SK-N-SH (cell line): ENCODE data around the gene LFNG. TPM values are rescaled to one million over a fixed set of nuclear protein-coding genes. Genes with fewer than 3 reads are reported as not detected.

ENCODE experiments used
- CTCF ChIA-PET: fragments of 300-600, 350-600 bp; formaldehyde crosslinking; extraction: SDS; loops from one replicate; lab custom pipeline; 2021; lab: Yijun Ruan, JAX
- POLR2A ChIA-PET: fragments of 350-600 bp; sonication (Branson Sonifier 250); formaldehyde crosslinking; extraction: SDS; loops from one replicate; lab custom pipeline; 2020; ENCODE audit warnings: antibody characterized with exemption, inconsistent platforms; lab: Yijun Ruan, JAX
- DNase-seq: peaks from one replicate; pipeline ENCODE4 v3.0.0; 2012
- H2AFZ ChIP-seq: fragments of 200-600 bp; sonication (generic); 2 replicates; pipeline ENCODE4 v1.8.1; 2016; ENCODE audit warnings: antibody characterized with exemption, mild to moderate bottlenecking, low read depth
- H3F3A ChIP-seq: fragments of 200-600 bp; sonication (generic); replicated peaks from 2 replicates; pipeline ENCODE3; 2016; ENCODE audit warnings: antibody characterized with exemption, mild to moderate bottlenecking; ENCODE audit not compliant: insufficient read depth
- H3K27ac ChIP-seq, 2 experiments: fragments of 200-500 bp in 1 of 2; fragments of 200-600 bp in 1 of 2; sonication (Bioruptor generic) in 1 of 2; sonication (generic), shearing (Covaris generic) in 1 of 2; 2 replicates each; pipeline versions ENCODE4 v1.5.1 to v1.6.1; 2014 to 2016; ENCODE audit warnings: low read depth in 2 of 2, inconsistent platforms in 1 of 2, low read length in 1 of 2, mild to moderate bottlenecking in 1 of 2, mixed read lengths in 1 of 2
- H3K27me3 ChIP-seq: fragments of 200-600 bp; sonication (generic), shearing (Covaris generic); 2 replicates; pipeline ENCODE4 v1.6.1; 2016; ENCODE audit warnings: mixed run types; ENCODE audit not compliant: insufficient read depth
- H3K36me3 ChIP-seq, 2 experiments: fragments of 200-500 bp in 1 of 2; fragments of 200-600 bp in 1 of 2; sonication (Bioruptor generic) in 1 of 2; sonication (generic) in 1 of 2; replicated peaks in 1 of 2; 2 replicates each; pipeline versions ENCODE3 to v1.5.1; 2014 to 2016; ENCODE audit warnings: low read length in 1 of 2, mild to moderate bottlenecking in 1 of 2; ENCODE audit not compliant: insufficient read depth in 2 of 2, control insufficient read depth in 1 of 2
- H3K4me1 ChIP-seq, 2 experiments: fragments of 200-500 bp in 1 of 2; fragments of 200-600 bp in 1 of 2; sonication (Bioruptor generic) in 1 of 2; sonication (generic), shearing (Covaris generic) in 1 of 2; 2 replicates each; pipeline versions ENCODE4 v1.5.1 to v1.6.1; 2014 to 2016; ENCODE audit warnings: low read depth in 1 of 2, low read length in 1 of 2, mixed run types in 1 of 2; ENCODE audit not compliant: insufficient read depth in 2 of 2, control insufficient read depth in 1 of 2
- H3K4me2 ChIP-seq: fragments of 200-600 bp; sonication (generic), shearing (Covaris generic); 2 replicates; pipeline ENCODE4 v1.6.1; 2017; ENCODE audit warnings: mixed run types
- H3K4me3 ChIP-seq, 2 experiments: fragments of 200-500 bp in 1 of 2; fragments of 200-600 bp in 1 of 2; sonication (Bioruptor generic) in 1 of 2; sonication (generic), shearing (Covaris generic) in 1 of 2; 2 replicates each; pipeline versions ENCODE4 v1.5.1 to v1.8.1; 2014 to 2016; ENCODE audit warnings: low read depth in 2 of 2, inconsistent platforms in 1 of 2, low read length in 1 of 2, mild to moderate bottlenecking in 1 of 2, mixed read lengths in 1 of 2, moderate library complexity in 1 of 2
- H3K79me2 ChIP-seq: fragments of 200-600 bp; sonication (generic); 2 replicates; pipeline ENCODE4 v1.8.1; 2017; ENCODE audit warnings: mild to moderate bottlenecking; ENCODE audit not compliant: insufficient read depth
- H3K9ac ChIP-seq: fragments of 200-600 bp; sonication (generic); 2 replicates; pipeline ENCODE4 v1.6.1; 2017; ENCODE audit warnings: mixed run types
- H3K9me2 ChIP-seq: fragments of 200-600 bp; sonication (generic); 2 replicates; pipeline ENCODE4 v1.6.1; 2017; ENCODE audit warnings: mixed run types
- H3K9me3 ChIP-seq: fragments of 200-600 bp; sonication (generic); 2 replicates; pipeline ENCODE4 v1.6.1; 2017; ENCODE audit warnings: mixed run types, mild to moderate bottlenecking, moderate library complexity
- H4K20me1 ChIP-seq: fragments of 200-600 bp; sonication (generic); 2 replicates; pipeline ENCODE4 v1.6.1; 2017; ENCODE audit warnings: mild to moderate bottlenecking, mixed run types; ENCODE audit not compliant: insufficient read depth
- CHD2 ChIP-seq: fragments of 150-350 bp; IDR thresholded peaks from 2 replicates; pipeline ENCODE4 v1.6.1; 2018; ENCODE audit warnings: low read length; ENCODE audit not compliant: partially characterized antibody
- ELF1 ChIP-seq: IDR thresholded peaks from 2 replicates; pipeline ENCODE4 v1.4.0; 2012
- EP300 ChIP-seq, 2 experiments: IDR thresholded peaks; 2 replicates each; pipeline versions ENCODE4 v1.4.0 to v1.6.1; 2012; ENCODE audit warnings: borderline replicate concordance in 1 of 2, low read depth in 1 of 2, low read length in 1 of 2
- EZH2phosphoT487 ChIP-seq: fragments of 200-600 bp; sonication (generic); IDR thresholded peaks from 2 replicates; pipeline ENCODE4 v1.6.1; 2017; ENCODE audit warnings: low read depth, mixed run types, mild to moderate bottlenecking, antibody characterized with exemption, moderate library complexity, borderline replicate concordance
- FOSL2 ChIP-seq: IDR thresholded peaks from 2 replicates; pipeline ENCODE4 v1.4.0; 2012; ENCODE audit warnings: low read depth, mild to moderate bottlenecking, moderate library complexity, borderline replicate concordance
- FOXJ3 ChIP-seq: sonication (generic); formaldehyde crosslinking; IDR thresholded peaks from 2 replicates; pipeline ENCODE4 v1.5.1; 2020; ENCODE audit warnings: mild to moderate bottlenecking, missing genetic modification reagents
- FOXM1 ChIP-seq: IDR thresholded peaks from 2 replicates; pipeline ENCODE4 v1.4.0; 2012; ENCODE audit warnings: low read depth, mild to moderate bottlenecking
- GABPA ChIP-seq: IDR thresholded peaks from 2 replicates; pipeline ENCODE4 v1.4.0; 2012; ENCODE audit warnings: low read depth, mild to moderate bottlenecking
- GATA2 ChIP-seq: sonication (generic); formaldehyde crosslinking; IDR thresholded peaks from 2 replicates; pipeline ENCODE4 v1.5.0; 2020; ENCODE audit warnings: mild to moderate bottlenecking, missing genetic modification reagents
- IRF3 ChIP-seq: fragments of 150-350 bp; IDR thresholded peaks from 2 replicates; pipeline ENCODE4 v1.6.1; 2016; ENCODE audit warnings: mild to moderate bottlenecking, low read depth, low read length
- JUND ChIP-seq: IDR thresholded peaks from 2 replicates; pipeline ENCODE4 v1.4.0; 2012
- MAX ChIP-seq: IDR thresholded peaks from 2 replicates; pipeline ENCODE4 v1.4.0; 2012; ENCODE audit warnings: low read depth
- MEF2A ChIP-seq: IDR thresholded peaks from 2 replicates; pipeline ENCODE4 v1.4.0; 2012; ENCODE audit warnings: low read depth, borderline replicate concordance
- MXI1 ChIP-seq: IDR thresholded peaks from 2 replicates; pipeline ENCODE4 v1.6.1; 2012; ENCODE audit warnings: mild to moderate bottlenecking, low read depth, low read length, improper control_type of control experiment
- POLR2AphosphoS5 ChIP-seq: IDR thresholded peaks from 2 replicates; pipeline ENCODE4 v1.6.1; 2012; ENCODE audit warnings: low read depth, low read length
- RXRA ChIP-seq: IDR thresholded peaks from 2 replicates; pipeline ENCODE4 v1.4.0; 2012; ENCODE audit warnings: low read depth, mild to moderate bottlenecking, borderline replicate concordance
- SIN3A ChIP-seq: IDR thresholded peaks from 2 replicates; pipeline ENCODE4 v1.6.1; 2012; ENCODE audit warnings: low read depth, mild to moderate bottlenecking, low read length, moderate library complexity, borderline replicate concordance
- SMC3 ChIP-seq: IDR thresholded peaks from 2 replicates; pipeline ENCODE4 v1.6.1; 2012; ENCODE audit warnings: low read depth, low read length, improper control_type of control experiment
- TEAD4 ChIP-seq: IDR thresholded peaks from 2 replicates; pipeline ENCODE4 v1.4.0; 2012; ENCODE audit warnings: mild to moderate bottlenecking, borderline replicate concordance; ENCODE audit not compliant: insufficient read depth
- USF1 ChIP-seq: IDR thresholded peaks from 2 replicates; pipeline ENCODE4 v1.4.0; 2012; ENCODE audit warnings: low read depth, borderline replicate concordance
- YY1 ChIP-seq: IDR thresholded peaks from 2 replicates; pipeline ENCODE4 v1.4.0; 2012; ENCODE audit warnings: low read depth, mild to moderate bottlenecking
- ZBTB33 ChIP-seq: IDR thresholded peaks from 2 replicates; pipeline ENCODE4 v1.4.0; 2012; ENCODE audit warnings: low read depth, borderline replicate concordance
- WGBS: methylation state at CpG from one replicate; pipeline ENCODE4 v1.1.6; 2017; ENCODE audit warnings: low lambda C conversion rate; 5-methylcytosine and 5-hydroxymethylcytosine counted together
- polyA plus RNA-seq, 3 experiments: library from polyadenylated mRNA; depleted of rRNA; stranded (reverse); fragments of >200 nt; gene quantifications; 2 replicates each; pipeline ENCODE4 v1.2.3, GENCODE V29; 2012

The LFNG gene
- polyA plus RNA-seq, 1 of the 3 experiments (the other 2 are of a cell fraction): 9.4 TPM

- WGBS: 82% methylated on average over 13 of the region's 16 CpGs
- H3K4me2 ChIP-seq: no peak overlapping the region
- ChIA-PET POLR2A (interaction anchor here (0.8 kb wide), 1 partner anchor 13 kb away, joined by 3 read pairs; no protein-coding TSS in a partner anchor), CTCF (interaction anchor here (0.7 to 5.8 kb wide), 16 partner anchors 9 to 201 kb away, joined by 3 to 48 read pairs (median 6); partner anchors contain the start of gene IQCE)
- no peaks in the 10 kb centered on the region for H3K27me3 ChIP-seq
- H3K9ac ChIP-seq: no peak overlapping the region
- H3K9me2 ChIP-seq: no peaks in the 10 kb centered on the region
- DNase-seq: no peak
- H3K36me3 ChIP-seq: no peaks in the 10 kb centered on the region
- no peaks in the 10 kb centered on the region for H3F3A ChIP-seq
- H4K20me1 ChIP-seq: no peaks in the 10 kb centered on the region
- no peak overlapping the region for H2AFZ ChIP-seq
- H3K27ac ChIP-seq: no peak overlapping the region
- H3K4me1 ChIP-seq: peaks cover 0 to 14% of the 10 kb centered on the region in 2 experiments; a peak in 1 of 4 replicates
- no peaks in the 10 kb centered on the region for H3K9me3 ChIP-seq
- no peaks in the 10 kb centered on the region for H3K79me2 ChIP-seq
- H3K4me3 ChIP-seq: no peak overlapping the region
- no peak for TF ChIP-seq POLR2AphosphoS5
- no peak for TF ChIP-seq CHD2
- TF ChIP-seq EZH2phosphoT487: no peak
- no peak for TF ChIP-seq MXI1
- no peak for TF ChIP-seq TEAD4
- no peak for TF ChIP-seq GABPA
Observed at GRCh38 chr7:2479276-2480069, 40.1 kb upstream of the LFNG start.

GRCh38 chr7:2480070-2480408 lies 39.5 kb upstream of the LFNG start:
- Histone ChIP-seq H3K79me2 (no peaks in the 10 kb centered on the region), H3K9me2 (no peaks in the 10 kb centered on the region), H3K4me1 (peaks cover 0 to 14% of the 10 kb centered on the region in 2 experiments; a peak in 1 of 4 replicates), H3K9ac (no peak overlapping the region), H3K27me3 (no peaks in the 10 kb centered on the region), H4K20me1 (no peaks in the 10 kb centered on the region), H3K36me3 (no peaks in the 10 kb centered on the region), H3K4me2 (no peak overlapping the region), H3K27ac (no peak overlapping the region), H3K9me3 (no peaks in the 10 kb centered on the region), H2AFZ (no peak overlapping the region), H3F3A (no peaks in the 10 kb centered on the region), H3K4me3 (no peak overlapping the region)
- ChIA-PET POLR2A (interaction anchor here (0.8 kb wide), 1 partner anchor 13 kb away, joined by 3 read pairs; no protein-coding TSS in a partner anchor), CTCF (interaction anchor here (0.8 to 5.3 kb wide), 5 partner anchors 11 to 201 kb away, joined by 3 to 48 read pairs (median 6); no protein-coding TSS in a partner anchor)
- no peak for DNase-seq
- WGBS: 89% methylated on average over 13 of the region's 21 CpGs
- TF ChIP-seq POLR2AphosphoS5: no peak
- no peak for TF ChIP-seq EP300 (IDR thresholded peaks at IDR 0.05; ENCODE audit: borderline replicate concordance in 1 of 2, low read depth in 1 of 2, low read length in 1 of 2)
- TF ChIP-seq SIN3A: no peak
- TF ChIP-seq SMC3: no peak
- no peak for TF ChIP-seq GATA2 (CRISPR knock-in tag)
- TF ChIP-seq USF1: no peak
- TF ChIP-seq FOXJ3 (CRISPR knock-in tag): no peak
- TF ChIP-seq ELF1: no peak
- no peak for TF ChIP-seq YY1
- no peak for TF ChIP-seq RXRA
- no peak for TF ChIP-seq FOSL2
- no peak for TF ChIP-seq MAX
- TF ChIP-seq ZBTB33: no peak
- no peak for TF ChIP-seq IRF3
- TF ChIP-seq JUND: no peak
- no peak for TF ChIP-seq TEAD4
- no peak for TF ChIP-seq MEF2A
- no peak for TF ChIP-seq FOXM1
